GM10266 (cell line): ENCODE data around the gene HINT2.

ENCODE experiments used
- DNase-seq: peaks from one replicate; pipeline ENCODE4 v3.0.0; 2012; ENCODE audit errors: extremely low spot score
- CTCF ChIP-seq: IDR thresholded peaks from 2 replicates; pipeline ENCODE4 v1.5.1; 2012; ENCODE audit warnings: mild to moderate bottlenecking, low read depth; ENCODE audit not compliant: control insufficient read depth, insufficient read depth; ENCODE audit errors: missing control alignments

Gene HINT2

GRCh38 chr9:35798658-35799374 is 16.0 kb downstream of the HINT2 start:
- DNase-seq, result no peak
- no peak for TF ChIP-seq CTCF

- TF ChIP-seq CTCF, result no peak
- no peak for DNase-seq
Measured at GRCh38 chr9:35797311-35798109, 17.3 kb downstream of the HINT2 start.

GRCh38 chr9:35795695-35796094 is 19.1 kb downstream of the HINT2 start:
- no peak for DNase-seq
- TF ChIP-seq CTCF, result no peak

- TF ChIP-seq CTCF, result no peak
- DNase-seq, result no peak
Measured at GRCh38 chr9:35793461-35793860, 21.4 kb downstream of the HINT2 start.

- TF ChIP-seq CTCF, result no peak
- no peak for DNase-seq
Measured at GRCh38 chr9:35792826-35793225, 22.0 kb downstream of the HINT2 start.

- no peak for TF ChIP-seq CTCF
- no peak for DNase-seq
Measured at GRCh38 chr9:35792024-35792813, 22.6 kb downstream of the HINT2 start.
